ENCODE results near the gene PPP6R3. TPM values are rescaled to one million over a fixed set of nuclear protein-coding genes. Genes with fewer than 3 reads are reported as not detected.

The PPP6R3 gene
- total RNA-seq, 2 donors from 2014 or later = 118 to 136 TPM

DNA sequence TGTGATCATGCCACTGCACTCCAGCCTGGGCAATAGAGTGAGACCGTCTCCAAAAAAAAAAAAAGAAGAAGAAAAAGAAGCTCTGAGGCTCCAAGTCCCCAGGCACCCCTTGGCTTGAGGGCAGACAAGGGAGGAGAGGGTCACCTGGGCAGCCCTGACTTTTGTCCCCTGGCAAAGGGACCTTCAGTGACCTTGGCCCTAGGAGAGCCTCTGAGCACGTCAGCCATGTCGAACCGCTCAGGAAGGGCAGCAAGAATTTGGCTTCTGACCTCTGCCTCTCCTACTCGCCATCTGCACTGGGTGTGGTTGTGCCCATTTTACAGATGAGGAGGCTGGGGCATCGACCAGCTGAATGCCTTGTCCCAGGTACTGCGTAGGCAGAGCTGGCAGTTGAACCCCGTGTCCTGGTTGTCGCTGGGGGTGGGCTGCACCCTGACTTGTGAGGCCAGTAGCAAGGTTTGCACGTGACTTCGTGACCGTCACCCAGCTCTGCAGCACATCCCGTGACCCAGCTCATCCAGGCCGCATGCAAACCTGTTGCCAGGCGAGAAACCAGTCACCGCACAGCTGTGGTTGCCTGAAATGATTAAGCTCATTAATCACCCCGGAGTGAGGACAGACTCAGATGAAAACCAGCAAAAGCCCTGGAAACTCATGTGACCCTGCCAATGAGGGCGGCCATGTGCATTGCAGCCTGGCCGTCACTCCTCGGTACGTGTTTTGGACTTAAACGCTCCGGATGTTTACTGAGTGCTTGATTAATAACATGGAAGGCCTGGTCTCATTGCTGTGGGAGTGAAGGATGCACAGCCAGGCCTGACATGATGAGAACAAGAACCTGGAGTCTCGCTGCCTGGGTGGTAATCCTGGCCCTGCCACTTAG is 47.7 kb upstream of the PPP6R3 start:
- TF ChIP-seq, protein P1, sequence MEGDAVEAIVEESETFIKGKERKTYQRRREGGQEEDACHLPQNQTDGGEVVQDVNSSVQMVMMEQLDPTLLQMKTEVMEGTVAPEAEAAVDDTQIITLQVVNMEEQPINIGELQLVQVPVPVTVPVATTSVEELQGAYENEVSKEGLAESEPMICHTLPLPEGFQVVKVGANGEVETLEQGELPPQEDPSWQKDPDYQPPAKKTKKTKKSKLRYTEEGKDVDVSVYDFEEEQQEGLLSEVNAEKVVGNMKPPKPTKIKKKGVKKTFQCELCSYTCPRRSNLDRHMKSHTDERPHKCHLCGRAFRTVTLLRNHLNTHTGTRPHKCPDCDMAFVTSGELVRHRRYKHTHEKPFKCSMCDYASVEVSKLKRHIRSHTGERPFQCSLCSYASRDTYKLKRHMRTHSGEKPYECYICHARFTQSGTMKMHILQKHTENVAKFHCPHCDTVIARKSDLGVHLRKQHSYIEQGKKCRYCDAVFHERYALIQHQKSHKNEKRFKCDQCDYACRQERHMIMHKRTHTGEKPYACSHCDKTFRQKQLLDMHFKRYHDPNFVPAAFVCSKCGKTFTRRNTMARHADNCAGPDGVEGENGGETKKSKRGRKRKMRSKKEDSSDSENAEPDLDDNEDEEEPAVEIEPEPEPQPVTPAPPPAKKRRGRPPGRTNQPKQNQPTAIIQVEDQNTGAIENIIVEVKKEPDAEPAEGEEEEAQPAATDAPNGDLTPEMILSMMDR (conservative IDR thresholded peaks at IDR 0.05) = no peak
- no peak overlapping the region for H3K9ac ChIP-seq (ENCODE audit: extremely low read depth, low read length, poor library complexity, severe bottlenecking)
- no peaks in the 10 kb centered on the region for H3K4me1 Mint-ChIP-seq
- no peaks in the 10 kb centered on the region for H3K9me3 ChIP-seq (ENCODE audit: control insufficient read depth, low read length)
- H3K27me3 ChIP-seq (ENCODE audit: control insufficient read depth, insufficient read depth, low read length, poor library complexity, severe bottlenecking) = no peaks in the 10 kb centered on the region
- no peaks in the 10 kb centered on the region for H3K9me3 Mint-ChIP-seq
- 94% methylated on average over 19 to 24 of the region's 24 CpGs for WGBS, 2 experiments (ENCODE audit: insufficient coverage in 1 of 2, insufficient read length in 1 of 2)
- no peak for DNase-seq
- H3K27ac Mint-ChIP-seq = no peak overlapping the region
- no peaks in the 10 kb centered on the region for H3K4me1 ChIP-seq (ENCODE audit: control insufficient read depth, insufficient read depth, low read length)
- no peak overlapping the region for H3K4me3 Mint-ChIP-seq
- peaks cover 43% of the 10 kb centered on the region for H3K36me3 ChIP-seq (ENCODE audit: control insufficient read depth, insufficient read depth, low read length)
- H3K36me3 Mint-ChIP-seq (ENCODE audit: low read depth) = peaks cover 62% of the 10 kb centered on the region
- no peak overlapping the region for H3K4me3 ChIP-seq (ENCODE audit: low read length)
- H3K27ac ChIP-seq (ENCODE audit: low read depth, low read length) = no peak overlapping the region
- no peaks in the 10 kb centered on the region for H3K27me3 Mint-ChIP-seq (ENCODE audit: insufficient read depth)

GRCh38 chr11:68413591-68413999 is 47.0 kb upstream of the PPP6R3 start:
- Histone ChIP-seq H3K4me3 (ENCODE audit: low read length) (no peak overlapping the region), H3K36me3 (ENCODE audit: control insufficient read depth, insufficient read depth, low read length) (peaks cover 38% of the 10 kb centered on the region), H3K4me1 (ENCODE audit: control insufficient read depth, insufficient read depth, low read length) (no peaks in the 10 kb centered on the region), H3K9me3 (ENCODE audit: control insufficient read depth, low read length) (no peaks in the 10 kb centered on the region), H3K27me3 (ENCODE audit: control insufficient read depth, insufficient read depth, low read length, poor library complexity, severe bottlenecking) (no peaks in the 10 kb centered on the region), H3K9ac (ENCODE audit: extremely low read depth, low read length, poor library complexity, severe bottlenecking) (no peak overlapping the region), H3K27ac (ENCODE audit: low read depth, low read length) (no peak overlapping the region)
- TF ChIP-seq, protein P1 (conservative IDR thresholded peaks at IDR 0.05) = no peak
- H3K4me3 Mint-ChIP-seq = no peak overlapping the region
- DNase-seq = no peak
- no peaks in the 10 kb centered on the region for H3K27me3 Mint-ChIP-seq (ENCODE audit: insufficient read depth)
- 94 to 96% methylated on average over 20 to 27 of the region's 27 CpGs for WGBS, 2 experiments (ENCODE audit: insufficient coverage in 1 of 2, insufficient read length in 1 of 2)
- H3K27ac Mint-ChIP-seq = no peak overlapping the region
- H3K9me3 Mint-ChIP-seq = no peaks in the 10 kb centered on the region
- H3K4me1 Mint-ChIP-seq = peaks cover 4% of the 10 kb centered on the region
- peaks cover 61% of the 10 kb centered on the region for H3K36me3 Mint-ChIP-seq (ENCODE audit: low read depth)

DNA sequence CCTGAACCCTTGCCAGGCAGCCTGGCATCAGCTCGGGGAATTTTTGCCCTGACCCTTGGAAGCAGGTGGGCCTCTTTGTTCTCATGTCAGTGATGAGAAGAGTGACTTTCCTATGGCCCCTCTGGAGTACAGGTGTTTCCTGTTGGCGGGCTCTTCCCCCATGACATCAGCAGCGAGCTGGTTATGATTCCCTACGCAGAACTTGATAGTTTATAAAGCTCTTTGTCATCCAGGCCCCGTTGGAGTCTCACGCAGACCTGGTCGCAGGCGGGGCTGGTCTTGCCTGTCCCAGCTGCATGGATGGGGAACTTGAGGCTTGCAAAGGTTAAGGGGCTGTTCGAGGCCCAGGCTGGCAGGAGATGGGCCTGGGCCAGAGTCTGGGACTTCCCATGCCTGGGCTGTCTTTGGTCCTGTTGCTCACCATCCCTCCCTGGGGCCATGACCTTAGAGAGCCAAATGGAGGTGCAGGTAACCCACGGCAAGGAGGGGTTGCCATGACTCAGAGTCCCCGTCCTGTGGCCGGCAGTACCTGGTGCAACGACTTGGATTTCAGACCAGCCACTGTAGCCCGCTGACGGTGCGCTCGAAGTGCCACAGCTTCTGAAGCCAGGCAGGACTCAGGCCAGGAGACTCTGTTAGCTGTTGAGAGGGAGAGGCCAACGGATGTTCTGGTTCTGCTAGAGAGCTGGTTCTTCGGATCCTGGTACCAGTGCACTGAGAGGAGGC is 45.9 kb upstream of the PPP6R3 start:
- peaks cover 59% of the 10 kb centered on the region for H3K36me3 Mint-ChIP-seq (ENCODE audit: low read depth)

More for the DNA sequence above, 45.9 kb upstream of the PPP6R3 start:
- Histone ChIP-seq H3K4me1 (ENCODE audit: control insufficient read depth, insufficient read depth, low read length) (no peaks in the 10 kb centered on the region), H3K4me3 (ENCODE audit: low read length) (no peak overlapping the region), H3K27ac (ENCODE audit: low read depth, low read length) (no peak overlapping the region), H3K9me3 (ENCODE audit: control insufficient read depth, low read length) (no peaks in the 10 kb centered on the region), H3K36me3 (ENCODE audit: control insufficient read depth, insufficient read depth, low read length) (peaks cover 32% of the 10 kb centered on the region), H3K9ac (ENCODE audit: extremely low read depth, low read length, poor library complexity, severe bottlenecking) (no peak overlapping the region), H3K27me3 (ENCODE audit: control insufficient read depth, insufficient read depth, low read length, poor library complexity, severe bottlenecking) (no peaks in the 10 kb centered on the region)
- WGBS, 2 experiments (ENCODE audit: insufficient coverage in 1 of 2, insufficient read length in 1 of 2) = 91 to 93% methylated on average over 7 to 19 of the region's 19 CpGs
- no peaks in the 10 kb centered on the region for H3K9me3 Mint-ChIP-seq
- no peak overlapping the region for H3K27ac Mint-ChIP-seq
- no peak overlapping the region for H3K4me3 Mint-ChIP-seq
- no peak for DNase-seq
- TF ChIP-seq, protein P1 (conservative IDR thresholded peaks at IDR 0.05) = no peak
- H3K27me3 Mint-ChIP-seq (ENCODE audit: insufficient read depth) = no peaks in the 10 kb centered on the region
- peaks cover 5% of the 10 kb centered on the region for H3K4me1 Mint-ChIP-seq
